GM21390 (cell line): ENCODE results near the gene ANP32E.
"Not testable (repeated sequence)": the region's sequence is repeated elsewhere in the genome, so short reads cannot be mapped to it uniquely, and the experiment has no call there.

Experiments
- ATAC-seq: cut with Tn5 transposase; IDR thresholded peaks from one replicate; pipeline ENCODE4 v1.9.1; 2021; ENCODE audit not compliant: unreplicated experiment

The ANP32E gene

DNA sequence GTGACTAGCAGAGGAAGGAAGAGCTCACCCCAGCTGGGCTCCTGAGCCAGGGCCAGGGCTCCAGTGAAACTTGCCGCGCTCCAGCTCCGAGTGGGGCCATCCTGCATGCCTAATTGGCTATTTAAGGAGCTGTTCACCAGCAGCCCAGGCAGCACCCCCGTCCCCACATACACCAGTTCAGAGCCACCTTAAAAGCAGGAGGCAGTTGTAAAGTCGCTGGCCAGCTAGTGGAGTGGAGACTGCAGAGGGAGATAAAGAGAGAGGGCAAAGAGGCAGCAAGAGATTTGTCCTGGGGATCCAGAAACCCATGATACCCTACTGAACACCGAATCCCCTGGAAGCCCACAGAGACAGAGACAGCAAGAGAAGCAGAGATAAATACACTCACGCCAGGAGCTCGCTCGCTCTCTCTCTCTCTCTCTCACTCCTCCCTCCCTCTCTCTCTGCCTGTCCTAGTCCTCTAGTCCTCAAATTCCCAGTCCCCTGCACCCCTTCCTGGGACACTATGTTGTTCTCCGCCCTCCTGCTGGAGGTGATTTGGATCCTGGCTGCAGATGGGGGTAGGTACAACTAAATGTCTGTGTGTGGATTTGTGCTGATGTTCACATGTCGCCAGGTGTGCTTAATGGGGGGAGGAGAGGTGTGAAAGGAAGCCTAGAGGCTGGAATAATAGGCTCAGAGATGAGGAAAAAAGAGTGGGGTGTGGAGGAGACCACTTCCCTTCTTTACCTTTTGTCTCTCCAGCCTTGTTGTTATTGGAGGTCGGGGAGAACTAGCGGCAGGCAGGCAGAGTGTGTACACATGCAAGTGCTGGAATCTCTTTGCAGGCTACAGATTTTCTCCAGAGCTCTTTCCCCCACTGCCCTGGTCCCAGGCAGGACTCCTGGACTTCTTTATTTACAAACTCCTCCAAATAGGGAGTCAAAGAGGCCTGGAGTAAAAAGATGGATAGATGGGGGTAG, 22.0 kb upstream of the ANP32E start, which contains the start of gene CA14:
TSS of gene CA14 (plus strand) at position 151 of the 962 bp plus-strand sequence. CDS start at position 506, 355 bp downstream.
- no peak for ATAC-seq

DNA sequence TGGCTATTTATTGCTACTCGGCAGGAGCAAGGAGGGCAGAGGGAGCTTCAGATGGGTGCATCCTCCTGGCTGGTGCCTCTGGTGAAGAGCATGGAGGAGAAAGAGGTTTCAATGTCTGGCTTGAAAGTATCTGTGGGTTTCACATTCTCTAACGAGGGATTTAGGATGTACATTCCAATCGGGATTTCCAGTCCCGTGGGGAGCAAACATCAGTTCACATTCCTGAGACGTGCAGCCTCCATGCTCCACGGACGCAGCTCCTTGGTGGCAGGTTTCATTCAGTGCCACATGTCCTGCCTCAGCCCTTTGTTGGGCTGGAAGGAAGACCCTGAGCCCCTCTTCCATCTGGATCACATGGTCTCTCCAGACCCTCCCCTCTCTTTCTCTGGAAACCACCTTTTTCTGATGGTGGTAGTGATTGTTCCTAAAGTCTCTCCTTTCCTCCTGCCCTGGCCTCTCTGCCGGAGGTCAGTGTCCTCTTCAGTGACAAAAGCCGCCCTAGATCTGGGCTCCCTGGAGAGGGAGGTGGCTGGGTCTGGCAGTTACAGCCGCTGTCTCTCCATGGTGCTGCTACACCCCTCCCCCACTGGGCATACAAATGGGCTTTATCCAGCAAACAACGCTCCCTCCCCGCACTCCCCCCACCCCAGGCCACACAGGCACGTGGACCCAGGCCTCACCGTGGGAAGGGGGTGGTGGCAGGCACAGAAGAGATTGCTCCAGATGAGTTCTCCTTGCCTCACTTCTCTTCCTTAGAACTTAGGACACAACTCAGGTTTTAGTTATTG, 20.8 kb upstream of the ANP32E start:
- no peak for ATAC-seq

- ATAC-seq = no peak
Measured at GRCh38 chr1:150256198-150256553, 20.3 kb upstream of the ANP32E start.

- no peak for ATAC-seq
Measured at GRCh38 chr1:150249936-150250335, 14.0 kb upstream of the ANP32E start.

DNA sequence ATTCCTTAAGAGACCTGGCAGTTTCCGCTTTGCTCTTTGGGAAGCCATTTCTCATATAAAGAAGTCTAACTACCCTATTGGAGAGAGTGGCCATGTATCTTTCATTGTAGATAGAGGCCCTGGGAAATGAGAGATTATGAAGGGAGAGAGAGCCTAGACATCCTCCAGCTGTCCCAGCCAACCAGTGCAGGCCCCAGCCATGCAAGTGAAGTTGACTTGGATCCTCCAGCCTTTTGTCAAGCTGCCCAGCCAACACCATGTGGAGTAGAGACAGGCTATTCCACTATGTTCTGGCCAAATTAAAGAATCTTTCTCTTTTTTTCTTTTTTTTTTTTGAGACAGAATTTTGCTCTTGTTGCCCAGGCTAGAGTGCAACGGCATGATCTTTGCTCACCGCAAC, 7.1 kb upstream of the ANP32E start:
- no peak for ATAC-seq

DNA sequence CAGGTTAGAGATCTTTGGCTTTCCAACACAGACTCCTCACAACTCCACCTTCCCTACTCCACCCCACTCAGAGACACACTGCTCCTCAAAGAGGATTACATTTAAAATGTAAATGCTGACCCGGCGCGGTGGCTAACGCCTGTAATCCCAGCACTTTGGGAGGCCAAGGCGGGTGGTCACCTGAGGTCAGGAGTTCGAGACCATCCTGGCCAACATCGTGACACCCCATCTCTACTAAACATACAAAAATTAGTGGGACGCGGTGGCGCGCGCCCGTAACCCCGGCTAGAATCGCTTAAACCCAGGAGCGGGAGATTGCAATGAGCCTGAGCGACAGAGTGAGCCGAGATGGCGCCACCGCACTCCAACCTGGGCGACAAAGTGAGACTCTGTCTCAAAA, 1.8 kb upstream of the ANP32E start:
- no peak for ATAC-seq

DNA sequence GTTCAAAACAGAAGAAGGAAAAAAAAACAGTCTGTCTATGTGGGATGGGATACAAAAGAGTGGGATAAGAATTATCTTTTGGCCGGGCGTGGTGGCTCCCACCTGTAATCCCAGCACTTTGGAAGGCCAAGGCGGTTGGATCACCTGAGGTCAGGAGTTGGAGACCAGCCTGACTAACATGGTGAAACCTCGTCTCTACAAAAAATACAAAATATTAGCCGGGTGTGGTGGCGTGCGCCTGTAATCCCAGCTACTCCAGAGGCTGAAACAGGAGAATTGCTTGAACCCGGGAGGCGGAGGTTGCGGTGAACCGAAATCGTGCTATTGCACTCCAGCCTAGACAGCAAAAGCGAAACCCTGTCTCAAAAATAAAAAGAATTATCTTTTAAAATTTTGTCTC, 1.3 kb upstream of the ANP32E start:
- not testable (repeated sequence) for ATAC-seq

GRCh38 chr1:150236614-150237100, 745 bp upstream of the ANP32E start:
- ATAC-seq = no peak

DNA sequence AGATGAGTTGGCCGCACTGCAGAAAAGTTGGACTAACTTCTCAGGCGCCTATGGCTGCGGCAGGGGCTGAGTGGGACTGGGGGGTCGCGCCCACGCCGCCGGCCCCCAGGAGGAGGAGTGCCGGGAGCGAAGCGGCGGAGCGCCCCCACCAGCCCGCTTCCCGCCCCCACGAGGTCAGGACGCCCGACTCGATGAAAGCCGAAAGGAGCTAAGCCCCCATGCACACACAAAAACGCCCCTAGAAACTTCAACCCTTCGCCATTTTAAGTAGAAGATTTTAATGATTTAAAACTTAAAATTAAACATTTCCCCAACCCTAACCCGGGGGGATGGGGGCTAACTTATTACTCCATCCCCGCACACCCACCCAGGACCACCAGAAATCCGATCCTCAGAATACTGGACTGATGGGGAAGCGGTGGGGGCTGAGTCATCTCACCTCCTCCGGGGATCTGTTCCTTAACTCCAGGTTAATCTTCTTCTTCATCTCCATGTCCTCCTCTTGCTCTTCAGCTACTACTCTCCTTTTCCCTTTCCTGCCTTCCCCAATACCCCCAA, 539 bp downstream of the ANP32E start:
- ATAC-seq = no peak

- peak; percentile 43 for ATAC-seq
Measured at GRCh38 chr1:150234566-150235293, 1.2 kb downstream of the ANP32E start.

DNA sequence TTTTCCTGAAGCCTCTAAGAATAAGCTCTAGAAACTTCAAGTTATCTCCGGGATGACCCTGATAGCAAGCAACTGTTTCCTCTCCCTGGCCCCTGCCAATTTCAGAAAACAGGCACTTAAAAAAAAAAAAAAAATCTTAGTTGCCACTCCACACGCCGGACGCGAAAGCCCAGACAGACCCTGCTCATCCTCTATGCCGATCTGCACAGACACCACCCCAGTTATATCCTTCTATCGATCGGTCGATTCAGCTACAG, 1.7 kb downstream of the ANP32E start:
- no peak for ATAC-seq

DNA sequence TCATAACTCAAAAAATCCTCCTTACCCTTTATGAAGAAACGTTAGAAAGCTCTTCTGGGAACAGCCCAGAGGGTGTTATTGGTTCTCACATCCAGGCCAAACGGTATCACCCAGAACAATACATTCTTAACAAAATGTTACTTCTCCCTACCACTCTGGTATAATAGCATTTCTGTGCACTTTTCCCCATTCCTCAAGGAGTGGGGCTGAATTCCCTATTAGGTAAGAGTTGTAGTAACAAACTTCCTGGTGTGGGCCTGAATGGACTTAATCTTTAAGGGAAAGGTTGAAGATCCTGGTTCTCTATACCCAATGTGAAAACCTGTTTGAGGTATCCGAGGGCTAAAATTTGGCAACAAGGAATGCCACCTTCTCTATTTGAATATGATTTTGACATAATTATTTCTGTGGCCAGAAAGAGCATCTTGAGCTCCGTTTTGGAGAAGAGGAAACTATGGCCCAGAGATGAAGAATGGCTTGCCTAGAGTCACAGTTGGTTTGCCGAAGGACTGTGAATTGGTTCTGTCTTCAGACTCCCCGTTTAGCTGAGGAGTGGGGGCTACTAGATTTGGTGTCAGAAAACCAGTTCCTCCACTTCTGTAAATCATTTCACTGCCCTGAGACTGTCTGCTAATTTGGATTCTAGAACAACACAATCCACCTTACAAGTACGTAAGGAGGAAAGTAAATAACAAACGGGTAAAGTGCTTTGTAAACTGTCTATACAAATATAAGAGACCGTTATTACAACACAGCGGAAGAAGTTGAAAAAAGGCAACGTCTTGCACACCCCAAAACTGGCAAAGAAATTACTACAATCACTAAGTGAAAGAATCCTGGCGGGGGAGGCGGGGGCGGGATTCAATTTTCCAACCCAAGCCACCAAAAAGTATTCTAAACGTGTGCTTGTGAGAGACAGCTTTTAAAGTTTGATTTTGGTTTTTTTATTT, 2.3 kb downstream of the ANP32E start:
- ATAC-seq = no peak

GRCh38 chr1:150232921-150233320, 3.0 kb downstream of the ANP32E start:
- ATAC-seq = not testable (repeated sequence)

GRCh38 chr1:150228246-150228645, 7.7 kb downstream of the ANP32E start:
- ATAC-seq = not testable (repeated sequence)

- ATAC-seq = no peak
Measured at GRCh38 chr1:150227228-150227627, 8.7 kb downstream of the ANP32E start.

DNA sequence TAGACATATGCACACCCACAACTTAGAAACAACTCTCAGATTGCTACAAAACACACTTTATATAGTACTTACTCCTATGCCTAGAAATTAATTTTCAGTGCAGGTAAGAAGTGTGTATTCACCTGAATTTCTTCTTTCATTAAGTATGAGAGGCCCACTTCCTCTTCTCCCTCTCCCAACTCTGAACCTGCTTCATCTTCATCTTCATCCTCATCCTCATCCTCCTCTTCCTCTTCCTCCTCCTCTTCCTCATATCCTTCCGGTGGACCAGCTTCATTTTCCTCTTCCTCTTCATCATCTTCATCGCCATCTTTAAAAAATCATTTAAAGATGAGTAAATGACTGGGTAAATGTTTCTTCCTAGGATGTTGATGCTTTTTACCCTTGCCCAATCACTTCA, 9.4 kb downstream of the ANP32E start:
- no peak for ATAC-seq

GRCh38 chr1:150225546-150225945, 10.4 kb downstream of the ANP32E start:
- no peak for ATAC-seq

DNA sequence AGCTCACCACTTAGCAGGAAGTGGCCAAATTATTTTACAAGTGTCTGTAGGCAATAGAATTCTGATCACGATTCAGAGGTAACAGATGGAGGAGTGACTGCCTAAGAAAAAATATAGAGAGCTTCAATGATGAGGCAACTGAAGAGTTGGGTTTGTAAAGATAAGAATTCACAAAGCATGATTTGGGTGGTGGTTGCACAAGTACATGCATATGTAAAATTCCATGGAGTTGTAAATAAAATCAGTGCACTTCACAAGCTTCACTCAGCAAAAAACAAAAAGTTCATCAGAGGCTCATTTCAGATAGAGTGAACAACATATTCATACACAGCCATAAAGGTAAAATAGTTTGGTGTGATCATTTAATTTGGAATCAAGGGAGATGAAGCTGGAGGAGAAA, 10.9 kb downstream of the ANP32E start:
- no peak for ATAC-seq

DNA sequence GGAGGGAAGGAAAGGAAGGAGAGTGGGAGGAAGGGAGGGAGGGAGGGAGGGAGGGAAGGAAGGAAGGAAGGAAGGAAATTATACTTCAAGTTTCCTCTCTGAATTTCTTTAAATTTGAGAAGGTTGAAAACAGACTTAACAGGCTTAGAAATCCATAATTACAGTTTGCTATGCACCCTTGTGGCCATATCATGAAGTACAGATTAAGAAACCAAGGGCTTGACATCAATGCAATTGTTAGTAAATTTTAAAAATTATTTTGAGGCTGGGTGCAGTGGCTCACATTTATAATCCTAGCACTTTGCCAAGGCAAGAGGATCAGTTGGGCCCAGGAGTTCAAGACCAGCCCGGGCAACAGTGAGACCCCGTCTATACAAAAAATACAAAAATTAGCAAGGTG, 14.4 kb downstream of the ANP32E start:
- ATAC-seq = no peak

DNA sequence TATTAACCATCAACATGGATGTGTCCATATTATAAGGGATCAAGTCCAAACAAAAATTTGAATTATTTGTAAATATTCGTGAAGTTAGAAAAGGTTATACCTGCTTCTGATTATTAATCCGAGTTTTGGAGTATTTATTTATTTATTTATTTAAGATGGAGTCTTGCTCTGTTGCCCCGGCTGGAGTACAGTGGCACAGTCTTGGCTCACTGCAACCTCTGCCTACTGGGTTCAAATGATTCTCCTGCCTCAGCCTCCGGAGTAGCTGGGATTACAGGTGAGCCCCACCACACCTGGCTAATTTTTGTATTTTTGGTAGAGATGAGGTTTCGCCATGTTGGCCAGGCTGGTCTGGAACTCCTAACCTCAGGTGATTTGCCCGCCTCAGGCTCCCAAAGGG, 20.1 kb downstream of the ANP32E start:
- not testable (repeated sequence) for ATAC-seq
